Heart right ventricle (tissue), 16 donors: ENCODE measurements around the gene CCDC87. TPM values are rescaled to one million over a fixed set of nuclear protein-coding genes. Genes with fewer than 3 reads are reported as not detected.

ENCODE experiments used
- ATAC-seq, 8 donors: fragments of 200-7000 bp; cut with Tn5 transposase; one replicate each; pipeline ENCODE4 v1.9.1; 2020; ENCODE audit warnings: mild to moderate bottlenecking in 8 of 8, moderate library complexity in 8 of 8, moderate number of reproducible peaks in 1 of 8
- DNase-seq, 2 donors: peaks; one replicate each; pipeline ENCODE4 v3.0.0-alpha.2; 2020
- H3K27ac ChIP-seq, 10 donors: fragments of 200-600 bp; sonication (generic) in 2 of 10; one replicate each; pipeline versions ENCODE4 v1.5.0 to v1.8.0; 2020 to 2022; ENCODE audit warnings: mild to moderate bottlenecking in 3 of 10
- H3K27me3 ChIP-seq, 7 donors: fragments of 200-600 bp; one replicate each; pipeline ENCODE4 v1.8.0; 2021 to 2022; ENCODE audit warnings: mild to moderate bottlenecking in 2 of 7
- H3K36me3 ChIP-seq, 9 donors: fragments of 200-600 bp; sonication (generic) in 1 of 9; one replicate each; pipeline versions ENCODE4 v1.5.0 to v1.8.0; 2020 to 2022; ENCODE audit warnings: mild to moderate bottlenecking in 2 of 9
- H3K4me1 ChIP-seq, 9 donors: fragments of 200-600 bp; sonication (generic) in 1 of 9; one replicate each; pipeline versions ENCODE4 v1.5.0 to v1.8.0; 2020 to 2022; ENCODE audit warnings: mild to moderate bottlenecking in 4 of 9
- H3K4me3 ChIP-seq, 10 donors: fragments of 200-600 bp; sonication (generic) in 2 of 10; one replicate each; pipeline versions ENCODE4 v1.5.0 to v1.8.0; 2020 to 2022; ENCODE audit warnings: mild to moderate bottlenecking in 7 of 10, moderate library complexity in 2 of 10
- H3K9me3 ChIP-seq, 11 donors: fragments of 200-600 bp in 10 of 11; sonication (generic) in 2 of 11; one replicate each; pipeline versions ENCODE4 v1.5.0 to v1.8.0; 2013 to 2022; ENCODE audit warnings: mild to moderate bottlenecking in 2 of 11, control low read depth in 1 of 11, moderate library complexity in 1 of 11
- WGBS, 2 donors: extraction: QIAGEN DNeasy Blood & Tissue Kit; methylation state at CpG; one replicate each; pipeline ENCODE4 v1.1.7; 2013; ENCODE audit warnings: inconsistent platforms in 1 of 2; 5-methylcytosine and 5-hydroxymethylcytosine counted together
- intact Hi-C, 10 donors: fragments of 100-400 bp; cut with DNase I; formaldehyde crosslinking; loops; one replicate each; pipeline versions ENCODE4 v1.11.1 to v1.14.2; 2022
- polyA plus RNA-seq, 2 donors: library from polyadenylated mRNA; stranded (reverse); fragments of 200-250 nt; gene quantifications; one replicate each; pipeline ENCODE4 v1.2.3, GENCODE V29; 2013
- total RNA-seq, 10 donors: library from RNA; stranded (reverse); fragmentation: NEBNext Ultra II Directional in 3 of 10; extraction: Animal tissue kit (Norgen Biotek cat#: 25700) in 3 of 10; gene quantifications; one replicate each; pipeline versions ENCODE4 v1.2.1 to v1.2.4, GENCODE V29; 2021 to 2023
- TF ChIP-seq, protein P1 (sequence below), 9 donors: fragments of 200-600 bp; sonication (generic) in 2 of 9; IDR thresholded peaks; one replicate each; pipeline versions ENCODE4 v1.5.0 to v1.8.0; 2021 to 2022; ENCODE audit warnings: antibody characterized with exemption in 9 of 9, mild to moderate bottlenecking in 5 of 9, moderate library complexity in 1 of 9
- donor health status: Arrhythmogenic right ventricular cardiomyopathy.
- donor health status: ischemic (EF 13 %, LVEDD 7.1; RV severe dilation, severe dysfunction).
- donor health status: healthy with polysubstance abuse.
- donor health status: DM: no; HTN: yes; CAD: no.
- donor health status: DM: no; HTN: no; CAD: no.
- donor health status: ischemic (EF 25% LVEDD 6.9; RV normal size, moderate dysfunction).
- donor health status: ischemic (EF 25% LVEDD 5.7; RV mildly dilated, moderate dysfunction).
- donor health status: healthy.
- donor health status: DM: yes; HTN: yes; CAD: no.
- donor health status: Ischemic cardiomyopathy.
- donor health status: ischemic (EF 35%, LVEDD 5.7; RV mildly dilated, moderate dysfunction).
- donor health status: nonischemic (EF 11% LVEDD 7.7; RV severe dilation, severe dysfunction).
- donor health status: DM: yes; HTN: yes; CAD: no.
- donor health status: PGD.
- donor health status: ischemic (EF 29% LVEDD 5.4; RV normal size, mild dysfunction).
- donor health status: nonischemic (EF 23%, LVEDD 6.1; RV moderate dilation, normal function).

CCDC87 gene
- total and polyA plus RNA-seq, 12 donors = 0.14 to 0.66 (median 0.33) TPM

DNA sequence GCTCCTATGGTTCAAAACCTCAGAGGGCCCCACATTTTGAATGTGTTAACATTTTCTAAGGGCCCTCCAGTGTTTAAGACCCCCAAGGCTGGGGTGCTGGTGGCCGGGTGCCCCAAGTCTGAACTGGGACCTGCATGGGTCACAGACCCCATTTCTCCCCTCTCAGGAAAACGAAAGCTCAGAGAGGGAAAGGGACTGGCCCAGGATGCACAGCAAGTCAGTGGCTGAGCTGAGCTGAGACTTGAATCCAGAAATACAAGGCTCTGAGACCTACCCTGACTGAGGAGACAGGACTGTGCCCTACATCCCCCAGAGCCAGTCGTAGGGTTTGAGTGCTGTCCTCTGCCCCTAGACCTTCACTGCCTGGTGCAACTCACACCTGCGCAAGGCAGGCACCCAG is 42.0 kb downstream of the CCDC87 start:
- ATAC-seq (no peak), DNase-seq (no peak)
- TF ChIP-seq, protein P1, sequence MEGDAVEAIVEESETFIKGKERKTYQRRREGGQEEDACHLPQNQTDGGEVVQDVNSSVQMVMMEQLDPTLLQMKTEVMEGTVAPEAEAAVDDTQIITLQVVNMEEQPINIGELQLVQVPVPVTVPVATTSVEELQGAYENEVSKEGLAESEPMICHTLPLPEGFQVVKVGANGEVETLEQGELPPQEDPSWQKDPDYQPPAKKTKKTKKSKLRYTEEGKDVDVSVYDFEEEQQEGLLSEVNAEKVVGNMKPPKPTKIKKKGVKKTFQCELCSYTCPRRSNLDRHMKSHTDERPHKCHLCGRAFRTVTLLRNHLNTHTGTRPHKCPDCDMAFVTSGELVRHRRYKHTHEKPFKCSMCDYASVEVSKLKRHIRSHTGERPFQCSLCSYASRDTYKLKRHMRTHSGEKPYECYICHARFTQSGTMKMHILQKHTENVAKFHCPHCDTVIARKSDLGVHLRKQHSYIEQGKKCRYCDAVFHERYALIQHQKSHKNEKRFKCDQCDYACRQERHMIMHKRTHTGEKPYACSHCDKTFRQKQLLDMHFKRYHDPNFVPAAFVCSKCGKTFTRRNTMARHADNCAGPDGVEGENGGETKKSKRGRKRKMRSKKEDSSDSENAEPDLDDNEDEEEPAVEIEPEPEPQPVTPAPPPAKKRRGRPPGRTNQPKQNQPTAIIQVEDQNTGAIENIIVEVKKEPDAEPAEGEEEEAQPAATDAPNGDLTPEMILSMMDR (IDR thresholded peaks at IDR 0.05) = no peak
- Histone ChIP-seq H3K27me3 (peaks cover 0 to 5% (median 0%) of the 10 kb centered on the region in 7 donors), H3K9me3 (no peaks in the 10 kb centered on the region), H3K27ac (no peak overlapping the region), H3K36me3 (no peaks in the 10 kb centered on the region), H3K4me1 (peaks cover 0 to 12% (median 9%) of the 10 kb centered on the region in 9 donors), H3K4me3 (no peak overlapping the region)
- intact Hi-C loops = no loop called here
- 83 to 88% methylated on average over 4 of the region's 4 CpGs for WGBS, 2 donors

DNA sequence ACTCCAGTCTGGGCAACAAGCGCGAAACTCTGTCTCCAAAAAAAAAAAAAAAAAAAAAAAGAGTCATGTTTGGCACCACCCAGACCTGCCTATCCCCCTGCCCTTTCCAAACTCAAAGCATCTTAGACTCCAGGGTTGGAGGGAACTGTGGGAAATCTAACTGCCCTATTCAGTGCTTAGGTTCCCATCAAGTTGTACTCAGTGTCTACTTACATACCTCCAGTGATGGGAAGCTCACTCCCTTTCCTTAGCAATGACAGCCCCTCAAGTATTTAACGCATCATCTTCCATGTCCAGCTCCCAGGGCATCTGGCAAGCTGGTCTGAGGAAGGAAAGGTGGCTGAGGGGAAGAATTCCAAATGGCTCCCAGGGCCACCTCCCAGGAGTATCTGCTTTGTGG is 43.2 kb downstream of the CCDC87 start:
- no peak overlapping the region for H3K27ac ChIP-seq
- no peaks in the 10 kb centered on the region for H3K27me3 ChIP-seq
- intact Hi-C loops = loop anchor here in 1 of 10 donors (10.0 kb wide), 1 partner anchor 895 kb away; the partner anchor contains the start of gene CORO1B
- WGBS, 2 donors = 80 to 86% methylated on average over 3 of the region's 3 CpGs
- no peaks in the 10 kb centered on the region for H3K9me3 ChIP-seq
- H3K4me1 ChIP-seq = peaks cover 0 to 21% (median 18%) of the 10 kb centered on the region in 9 donors
- ATAC-seq (no peak), DNase-seq (no peak)
- TF ChIP-seq, protein P1 (IDR thresholded peaks at IDR 0.05) = no peak
- H3K4me3 ChIP-seq = no peak overlapping the region
- no peaks in the 10 kb centered on the region for H3K36me3 ChIP-seq

DNA sequence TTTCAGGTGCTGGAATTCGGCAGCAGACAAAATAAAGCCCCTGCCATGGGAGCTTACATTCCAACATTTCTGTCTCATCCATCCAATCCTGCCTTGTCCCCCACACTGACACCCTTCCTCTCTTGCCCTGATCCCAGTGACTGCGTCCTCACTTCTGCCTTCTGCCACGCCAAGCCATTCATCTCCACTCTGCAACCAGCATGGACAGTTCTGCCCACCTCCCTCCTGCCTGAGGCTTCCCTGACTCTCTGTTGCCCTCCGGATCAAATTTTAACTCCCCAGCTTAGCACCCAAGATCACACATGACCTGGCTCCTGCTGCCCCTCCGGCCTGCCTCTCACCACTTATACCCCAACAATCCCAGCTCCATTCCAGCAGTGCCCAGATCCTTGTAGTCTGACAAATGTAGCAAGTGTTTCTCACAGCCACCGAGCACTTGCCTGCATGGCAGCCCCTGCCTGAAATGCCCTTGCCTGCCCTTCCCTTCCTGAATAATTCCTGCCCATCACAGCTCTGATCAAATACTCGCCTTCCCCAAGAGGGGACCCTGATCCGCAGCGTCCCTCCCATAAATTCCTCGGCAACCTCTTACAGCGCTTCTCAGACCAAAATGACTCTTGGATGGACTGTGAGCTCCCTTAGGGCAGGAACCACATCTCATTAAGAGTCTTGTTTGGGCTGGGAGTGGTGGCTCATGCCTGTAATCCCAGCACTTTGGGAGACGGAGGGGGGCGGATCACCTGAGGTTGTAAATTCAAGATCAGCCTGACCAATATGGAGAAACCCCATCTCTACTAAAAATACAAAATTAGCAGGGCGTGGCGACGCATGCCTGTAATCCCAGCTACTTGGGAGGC is 43.9 kb downstream of the CCDC87 start:
- no peaks in the 10 kb centered on the region for H3K36me3 ChIP-seq
- H3K4me3 ChIP-seq = no peak overlapping the region
- DNase-seq (no peak), ATAC-seq (no peak)
- H3K9me3 ChIP-seq = no peaks in the 10 kb centered on the region
- intact Hi-C loops = loop anchor here in 1 of 10 donors (10.0 kb wide), 1 partner anchor 896 kb away; the partner anchor contains the start of gene CORO1B
- no peaks in the 10 kb centered on the region for H3K27me3 ChIP-seq
- H3K4me1 ChIP-seq = peaks cover under 1 to 27% (median 24%) of the 10 kb centered on the region in 9 donors
- 54 to 56% methylated on average over 16 of the region's 16 CpGs for WGBS, 2 donors
- TF ChIP-seq, protein P1 (IDR thresholded peaks at IDR 0.05) = no peak
- no peak overlapping the region for H3K27ac ChIP-seq

DNA sequence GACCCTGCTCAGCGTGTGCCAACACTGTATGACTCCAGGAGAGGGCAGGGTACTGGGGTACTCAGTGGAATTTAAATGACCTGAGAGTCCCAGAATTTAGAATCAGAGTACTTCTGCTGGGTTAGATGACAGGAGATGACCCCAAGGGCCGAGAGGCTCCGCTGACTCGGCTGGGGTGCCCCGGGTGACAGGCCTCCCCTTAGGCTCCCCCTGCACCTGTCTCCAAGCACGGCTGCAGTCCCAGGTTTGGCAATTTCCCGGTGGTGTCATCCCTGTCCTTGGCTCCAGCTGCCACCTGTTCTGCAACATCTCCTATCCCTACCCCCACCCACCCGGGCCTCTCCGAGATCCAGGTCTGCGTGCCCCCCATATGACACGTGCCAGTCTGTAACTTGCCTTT is 44.8 kb downstream of the CCDC87 start:
- H3K27me3 ChIP-seq = no peaks in the 10 kb centered on the region
- peaks cover 3 to 36% (median 31%) of the 10 kb centered on the region in 9 donors for H3K4me1 ChIP-seq
- ATAC-seq (no peak), DNase-seq (no peak)
- no peaks in the 10 kb centered on the region for H3K9me3 ChIP-seq
- no peak overlapping the region for H3K27ac ChIP-seq
- WGBS, 2 donors = 55 to 62% methylated on average over 11 of the region's 11 CpGs
- no peak overlapping the region for H3K4me3 ChIP-seq
- intact Hi-C loops = loop anchor here in 1 of 10 donors (10.0 kb wide), 1 partner anchor 897 kb away; the partner anchor contains the start of gene CORO1B
- TF ChIP-seq, protein P1 (IDR thresholded peaks at IDR 0.05) = no peak
- H3K36me3 ChIP-seq = peaks cover 0 to 5% (median 0%) of the 10 kb centered on the region in 9 donors
